Mammary epithelial cell (primary cell): ENCODE data around the gene ATRIP.

Source experiments
- CTCF ChIP-seq, 2 donors: IDR thresholded peaks in 1 of 2; conservative IDR thresholded peaks in 1 of 2; 2 replicates each; pipeline ENCODE4 v1.5.1; 2011 to 2012; ENCODE audit warnings: inconsistent platforms in 2 of 2, low read length in 2 of 2, mild to moderate bottlenecking in 2 of 2, control low read depth in 1 of 2, low read depth in 1 of 2; ENCODE audit not compliant: insufficient read depth in 1 of 2; ENCODE audit errors: extremely low read depth in 1 of 2
- EZH2 ChIP-seq: IDR thresholded peaks from 2 replicates; pipeline ENCODE4 v1.6.1; 2012; ENCODE audit warnings: low read length, inconsistent platforms, borderline replicate concordance

GRCh38 chr3:48423883-48424695 lies 22.4 kb upstream of the ATRIP start:
- TF ChIP-seq CTCF (conservative IDR thresholded peaks at IDR 0.05 in 1 of 2, IDR thresholded peaks at IDR 0.05 in 1 of 2; ENCODE audit: extremely low read depth in 1 of 2, insufficient read depth in 1 of 2, low read depth in 1 of 2, low read length in 2 of 2) (no peak), EZH2 (no peak)
